DOHH2 (cell line): Measurements from ENCODE around the gene IQSEC2.

Source experiments
- EZH2phosphoT487 ChIP-seq: fragments of 200-600 bp; sonication (generic); IDR thresholded peaks from 2 replicates; pipeline ENCODE4 v1.6.1; 2017; ENCODE audit warnings: borderline replicate concordance, mild to moderate bottlenecking, antibody characterized with exemption, low read length, moderate library complexity, mixed read lengths
- TF ChIP-seq, protein P1 (sequence below): fragments of 200-600 bp; sonication (generic); IDR thresholded peaks from one replicate; pipeline ENCODE4 v1.5.1; 2014; ENCODE audit warnings: antibody characterized with exemption, mild to moderate bottlenecking, low read depth, low read length; ENCODE audit not compliant: poor library complexity, severe bottlenecking

- TF ChIP-seq, protein P1, sequence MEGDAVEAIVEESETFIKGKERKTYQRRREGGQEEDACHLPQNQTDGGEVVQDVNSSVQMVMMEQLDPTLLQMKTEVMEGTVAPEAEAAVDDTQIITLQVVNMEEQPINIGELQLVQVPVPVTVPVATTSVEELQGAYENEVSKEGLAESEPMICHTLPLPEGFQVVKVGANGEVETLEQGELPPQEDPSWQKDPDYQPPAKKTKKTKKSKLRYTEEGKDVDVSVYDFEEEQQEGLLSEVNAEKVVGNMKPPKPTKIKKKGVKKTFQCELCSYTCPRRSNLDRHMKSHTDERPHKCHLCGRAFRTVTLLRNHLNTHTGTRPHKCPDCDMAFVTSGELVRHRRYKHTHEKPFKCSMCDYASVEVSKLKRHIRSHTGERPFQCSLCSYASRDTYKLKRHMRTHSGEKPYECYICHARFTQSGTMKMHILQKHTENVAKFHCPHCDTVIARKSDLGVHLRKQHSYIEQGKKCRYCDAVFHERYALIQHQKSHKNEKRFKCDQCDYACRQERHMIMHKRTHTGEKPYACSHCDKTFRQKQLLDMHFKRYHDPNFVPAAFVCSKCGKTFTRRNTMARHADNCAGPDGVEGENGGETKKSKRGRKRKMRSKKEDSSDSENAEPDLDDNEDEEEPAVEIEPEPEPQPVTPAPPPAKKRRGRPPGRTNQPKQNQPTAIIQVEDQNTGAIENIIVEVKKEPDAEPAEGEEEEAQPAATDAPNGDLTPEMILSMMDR: no peak
- TF ChIP-seq EZH2phosphoT487: no peak
Observed at GRCh38 chrX:53272808-53273337, 8.5 kb downstream of the IQSEC2 start.
